AG09319 (cell line): ENCODE measurements around the gene PDE7B.

ENCODE experiments used
- DNase-seq: peaks from one replicate; pipeline ENCODE4 v3.0.0-alpha.2; 2010; ENCODE audit warnings: low read depth; ENCODE audit errors: extremely low read depth
- CTCF ChIP-seq: IDR thresholded peaks from 2 replicates; pipeline ENCODE4 v1.5.1; 2011; ENCODE audit warnings: low read depth, mild to moderate bottlenecking, inconsistent platforms, low read length, moderate library complexity

Gene PDE7B

GRCh38 chr6:136108361-136108945, 257.0 kb downstream of the PDE7B start:
- DNase-seq, result no peak
- no peak for TF ChIP-seq CTCF

GRCh38 chr6:136111831-136112230, 260.3 kb downstream of the PDE7B start:
- no peak for DNase-seq
- TF ChIP-seq CTCF, result no peak

GRCh38 chr6:136112262-136112661, 260.8 kb downstream of the PDE7B start:
- no peak for TF ChIP-seq CTCF

GRCh38 chr6:136113736-136114173, 262.3 kb downstream of the PDE7B start:
- TF ChIP-seq CTCF, result no peak
- DNase-seq, result peak; percentile 77

More at GRCh38 chr6:136112262-136112661, 260.8 kb downstream of the PDE7B start:
- DNase-seq, result no peak

GRCh38 chr6:136114661-136115060, 263.2 kb downstream of the PDE7B start:
- DNase-seq, result no peak
- no peak for TF ChIP-seq CTCF

GRCh38 chr6:136115941-136116340, 264.4 kb downstream of the PDE7B start:
- no peak for TF ChIP-seq CTCF
- no peak for DNase-seq

GRCh38 chr6:136117081-136117480, 265.6 kb downstream of the PDE7B start:
- TF ChIP-seq CTCF, result no peak
- DNase-seq, result no peak
